Activated CD8-positive, alpha-beta memory T cell treated with anti-CD3 and anti-CD28 coated beads for 36 hours (primary cell): ENCODE data around the gene DARS2. TPM values are rescaled to one million over a fixed set of nuclear protein-coding genes. Genes with fewer than 3 reads are reported as not detected.

Experiments
- total RNA-seq, 2 experiments: library from RNA; stranded (reverse); gene quantifications; one replicate each; pipeline ENCODE4 v1.2.3, GENCODE V29; 2021

The DARS2 gene
- total RNA-seq, 2 experiments from 2014 or later: 46.3 to 49.1 TPM

Other genes with a start within 250 kb of the DARS2 start
- not detected for gene SLC9C2, start 221.6 kb upstream of the DARS2 start, total RNA-seq
- not detected for gene TEX50, start 189.3 kb upstream of the DARS2 start, total RNA-seq
- gene ANKRD45, start 154.8 kb upstream of the DARS2 start, total RNA-seq: not detected
- gene KLHL20, start 109.7 kb upstream of the DARS2 start, total RNA-seq: 10 to 100 TPM; 15.9 to 17.0 TPM
- 10 to 100 TPM; 28.5 to 28.6 TPM for gene CENPL, start 210 bp downstream of the DARS2 start, total RNA-seq
- gene GAS5, start 43.3 kb downstream of the DARS2 start, total RNA-seq: 1,000 to 10,000 TPM in 1 of 2 experiments, 100 to 1,000 TPM in 1; 977 to 1,024 TPM
- gene ZBTB37, start 43.7 kb downstream of the DARS2 start, total RNA-seq: 1 to 10 TPM; 7.7 to 8.3 TPM
- gene SERPINC1, start 92.7 kb downstream of the DARS2 start, total RNA-seq: under 1 TPM in 1 of 2 experiments, not detected in 1; 0.31 TPM
- gene RC3H1, start 197.7 kb downstream of the DARS2 start, total RNA-seq: 10 to 100 TPM; 40.8 to 41.7 TPM